BJ (cell line): ENCODE results near the gene PHYHD1. TPM values are rescaled to one million over a fixed set of nuclear protein-coding genes. Genes with fewer than 3 reads are reported as not detected.

Source experiments
- CTCF ChIA-PET: fragments of 350-600 bp; formaldehyde crosslinking; extraction: SDS; loops from one replicate; lab custom pipeline; 2021; ENCODE audit warnings: antibody characterized with exemption, inconsistent platforms; lab: Yijun Ruan, JAX
- POLR2A ChIA-PET: fragments of 300-600 bp; sonication (Branson Sonifier 250); formaldehyde crosslinking; extraction: SDS; loops from one replicate; lab custom pipeline; 2021; ENCODE audit warnings: antibody characterized with exemption; lab: Charles Lee
- DNase-seq: peaks from one replicate; pipeline ENCODE4 v3.0.0-alpha.2; 2011; ENCODE audit warnings: low read depth
- H3K27me3 ChIP-seq: 2 replicates; pipeline ENCODE4 v1.6.0; 2011; ENCODE audit warnings: low read length; ENCODE audit not compliant: control insufficient read depth, insufficient read depth
- H3K36me3 ChIP-seq: 2 replicates; pipeline ENCODE4 v1.5.1; 2011; ENCODE audit warnings: low read length; ENCODE audit not compliant: control insufficient read depth, insufficient read depth
- H3K4me3 ChIP-seq: 2 replicates; pipeline ENCODE4 v1.5.1; 2011; ENCODE audit warnings: low read depth, mild to moderate bottlenecking, control low read depth, low read length
- CTCF ChIP-seq: IDR thresholded peaks from 2 replicates; pipeline ENCODE4 v1.5.1; 2011; ENCODE audit warnings: low read depth, mild to moderate bottlenecking, control low read depth, inconsistent platforms, low read length, moderate library complexity; ENCODE audit not compliant: insufficient read depth
- polyA minus RNA-seq: library from RNA; depleted of rRNA, polyadenylated mRNA; stranded (reverse); fragments of >200 nt; gene quantifications from 2 replicates; pipeline ENCODE4 v1.2.3, GENCODE V29; 2011; rRNA and poly(A)+ RNA removed
- polyA plus RNA-seq: library from polyadenylated mRNA; depleted of rRNA; stranded (reverse); fragments of >200 nt; gene quantifications from 2 replicates; pipeline ENCODE4 v1.2.3, GENCODE V29; 2011; rRNA removed

Gene PHYHD1
- 15.6 and 18.6 TPM in 2 replicates for polyA plus RNA-seq
- 10.5 and 15.9 TPM in 2 replicates for polyA minus RNA-seq

- no peak for TF ChIP-seq CTCF
- no peak for DNase-seq
- ChIA-PET CTCF (interaction anchor here (0.9 to 2.4 kb wide), 4 partner anchors 8 to 102 kb away, joined by 3 to 11 read pairs (median 6); partner anchors contain the start of genes ENDOG, KYAT1 and LRRC8A), POLR2A (interaction anchor here (0.7 to 0.8 kb wide), 2 partner anchors 8 to 782 kb away, joined by 3 to 7 read pairs; no protein-coding TSS in a partner anchor)
- Histone ChIP-seq H3K27me3 (no peaks in the 10 kb centered on the region), H3K4me3 (no peak within 1 kb of the TSS), H3K36me3 (peaks cover 11% of the 10 kb centered on the region)
Observed at GRCh38 chr9:128920381-128921058, at the start of gene PHYHD1. Gene PHYHD1 (plus strand): TSS chr9:128920982. CDS start chr9:128922324, 1,342 bp downstream.

- POLR2A ChIA-PET, result no interaction called here
- no peak for DNase-seq
- TF ChIP-seq CTCF, result no peak
- CTCF ChIA-PET, result interaction anchor here (0.6 to 6.1 kb wide), 5 partner anchors 14 to 242 kb away, joined by 3 to 44 read pairs (median 3); no protein-coding TSS in a partner anchor
- Histone ChIP-seq H3K4me3 (no peak overlapping the region), H3K27me3 (no peaks in the 10 kb centered on the region), H3K36me3 (no peaks in the 10 kb centered on the region)
Observed at GRCh38 chr9:128877852-128878251, 42.9 kb upstream of the PHYHD1 start.

- H3K4me3 ChIP-seq, result peak within 1 kb of the TSS; percentile 85
- DNase-seq, result peak; percentile 70
- TF ChIP-seq CTCF, result no peak
- H3K27me3 ChIP-seq, result no peaks in the 10 kb centered on the region
- peaks cover 7% of the 10 kb centered on the region for H3K36me3 ChIP-seq
- CTCF ChIA-PET, result interaction anchor here (0.8 to 3.5 kb wide), 4 partner anchors 11 to 46 kb away, joined by 3 to 14 read pairs (median 4); partner anchors contain the start of gene PHYHD1
- POLR2A ChIA-PET, result no interaction called here
Observed at GRCh38 chr9:128881884-128882676, 38.7 kb upstream of the PHYHD1 start, which contains the start of the genes KYAT1 and LRRC8A. Gene KYAT1 (minus strand): TSS chr9:128881950. CDS start chr9:128845405, 36,545 bp downstream. Gene LRRC8A (plus strand): TSS chr9:128882133. CDS start chr9:128907165, 25,032 bp downstream.

- CTCF ChIA-PET, result interaction anchor here (1.3 to 3.5 kb wide), 2 partner anchors 38 to 45 kb away, joined by 3 to 14 read pairs; partner anchors contain the start of gene PHYHD1
- POLR2A ChIA-PET, result no interaction called here
- no peak for DNase-seq
- Histone ChIP-seq H3K27me3 (no peaks in the 10 kb centered on the region), H3K4me3 (peak overlapping the region; percentile 85), H3K36me3 (peaks cover 7% of the 10 kb centered on the region)
- TF ChIP-seq CTCF, result no peak
Observed at GRCh38 chr9:128882677-128883603, 37.8 kb upstream of the PHYHD1 start.
